Measurements from ENCODE around the gene SLC38A11. TPM values are rescaled to one million over a fixed set of nuclear protein-coding genes. Genes with fewer than 3 reads are reported as not detected.

The SLC38A11 gene
- total RNA-seq, 4 donors from 2014 or later = 0.20 to 2.8 (median 0.78) TPM; not detected in 1

- Histone ChIP-seq H3K4me3 (no peak overlapping the region), H3K9me3 (no peaks in the 10 kb centered on the region), H3K4me1 (no peaks in the 10 kb centered on the region), H3K27me3 (no peaks in the 10 kb centered on the region), H3K27ac (no peak overlapping the region), H3K36me3 (no peaks in the 10 kb centered on the region)
- in situ Hi-C loops (cut with MboI; ENCODE audit: low sequenced_read_pairs in 4 of 4) = no loop called here
- intact Hi-C loops (cut with DNase I; ENCODE audit: low total_unique reads) = no loop called here
- ATAC-seq (no peak), DNase-seq (no peak)
- no peak for TF ChIP-seq CTCF (IDR thresholded peaks at IDR 0.05 in 4 of 5, conservative IDR thresholded peaks at IDR 0.05 in 1 of 5)
- no peak for TF ChIP-seq POLR2A (IDR thresholded peaks at IDR 0.05)
These were observed 96.0 kb downstream of the SLC38A11 start for GRCh38 chr2:164859251-164859818.

GRCh38 chr2:164852086-164852485 is 103.2 kb downstream of the SLC38A11 start:
- Histone ChIP-seq H3K27ac (no peak overlapping the region), H3K9me3 (no peaks in the 10 kb centered on the region), H3K27me3 (no peaks in the 10 kb centered on the region), H3K4me1 (no peaks in the 10 kb centered on the region), H3K4me3 (no peak overlapping the region), H3K36me3 (no peaks in the 10 kb centered on the region)
- ATAC-seq = no peak
- in situ Hi-C loops (cut with MboI; ENCODE audit: low sequenced_read_pairs in 4 of 4) (no loop called here), intact Hi-C loops (cut with DNase I; ENCODE audit: low total_unique reads) (no loop called here)
- no peak for DNase-seq
- TF ChIP-seq POLR2A (IDR thresholded peaks at IDR 0.05) = no peak
- TF ChIP-seq CTCF (IDR thresholded peaks at IDR 0.05 in 4 of 5, conservative IDR thresholded peaks at IDR 0.05 in 1 of 5) = no peak

DNA sequence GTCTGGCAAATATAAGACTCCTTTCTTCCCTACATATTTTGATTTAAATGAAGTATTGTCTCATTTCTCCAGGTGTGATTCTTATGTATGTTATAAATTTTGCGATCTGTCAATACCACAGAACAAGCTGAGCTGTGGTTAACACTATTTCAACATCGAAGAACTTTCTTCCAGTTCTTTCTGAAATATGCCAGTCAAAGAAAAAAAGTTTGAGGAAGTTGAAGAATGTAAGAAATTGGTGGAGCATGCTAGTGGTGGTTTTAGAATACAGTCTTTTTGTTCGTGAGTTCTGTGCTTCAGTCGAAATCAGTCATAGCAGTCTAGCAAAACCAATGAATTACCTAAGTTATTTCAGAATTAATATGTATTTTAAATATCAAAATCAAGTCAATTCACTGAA is 105.1 kb downstream of the SLC38A11 start:
- H3K27me3 ChIP-seq = no peaks in the 10 kb centered on the region
- no peaks in the 10 kb centered on the region for H3K4me1 ChIP-seq
- DNase-seq = no peak
- no peak overlapping the region for H3K27ac ChIP-seq
- TF ChIP-seq POLR2A (IDR thresholded peaks at IDR 0.05) (no peak), CTCF (IDR thresholded peaks at IDR 0.05 in 4 of 5, conservative IDR thresholded peaks at IDR 0.05 in 1 of 5) (no peak)
- no peaks in the 10 kb centered on the region for H3K9me3 ChIP-seq
- in situ Hi-C loops (cut with MboI; ENCODE audit: low sequenced_read_pairs in 4 of 4) (no loop called here), intact Hi-C loops (cut with DNase I; ENCODE audit: low total_unique reads) (no loop called here)
- H3K4me3 ChIP-seq = no peak overlapping the region
- no peaks in the 10 kb centered on the region for H3K36me3 ChIP-seq
- ATAC-seq = no peak

- no peak for ATAC-seq
- in situ Hi-C loops (cut with MboI; ENCODE audit: low sequenced_read_pairs in 4 of 4) (loop anchor here in 1 of 4 donors (10.0 kb wide), 1 partner anchor 115 kb away; no protein-coding TSS in a partner anchor), intact Hi-C loops (cut with DNase I; ENCODE audit: low total_unique reads) (no loop called here)
- DNase-seq = no peak
- H3K9me3 ChIP-seq = no peaks in the 10 kb centered on the region
- no peaks in the 10 kb centered on the region for H3K27me3 ChIP-seq
- no peaks in the 10 kb centered on the region for H3K36me3 ChIP-seq
- TF ChIP-seq CTCF (IDR thresholded peaks at IDR 0.05 in 4 of 5, conservative IDR thresholded peaks at IDR 0.05 in 1 of 5) = no peak
- TF ChIP-seq POLR2A (IDR thresholded peaks at IDR 0.05) = no peak
- no peak overlapping the region for H3K27ac ChIP-seq
- no peak overlapping the region for H3K4me3 ChIP-seq
- no peaks in the 10 kb centered on the region for H3K4me1 ChIP-seq
These were observed 105.8 kb downstream of the SLC38A11 start for GRCh38 chr2:164849506-164849905.
